Osteoblast (primary cell): ENCODE measurements around the gene SLC12A7. TPM values are rescaled to one million over a fixed set of nuclear protein-coding genes. Genes with fewer than 3 reads are reported as not detected.

ENCODE experiments used
- DNase-seq: peaks from one replicate; pipeline ENCODE4 v3.0.0; 2011; ENCODE audit warnings: low spot score, mixed read lengths; ENCODE audit not compliant: insufficient read length; ENCODE audit errors: missing footprints
- H2AFZ ChIP-seq: 2 replicates; pipeline ENCODE4 v1.6.0; 2011; ENCODE audit warnings: mild to moderate bottlenecking, low read length
- H3K27ac ChIP-seq: 2 replicates; pipeline ENCODE4 v1.5.1; 2011; ENCODE audit warnings: mild to moderate bottlenecking, low read depth, low read length, moderate library complexity
- H3K27me3 ChIP-seq: 2 replicates; pipeline ENCODE4 v1.6.0; 2012; ENCODE audit warnings: mild to moderate bottlenecking, control low read depth, inconsistent platforms, low read length, moderate library complexity; ENCODE audit not compliant: insufficient read depth
- H3K36me3 ChIP-seq: 2 replicates; pipeline ENCODE4 v1.5.1; 2011; ENCODE audit warnings: mild to moderate bottlenecking, low read length, control low read depth, moderate library complexity; ENCODE audit not compliant: insufficient read depth
- H3K4me1 ChIP-seq: 2 replicates; pipeline ENCODE4 v1.5.1; 2011; ENCODE audit warnings: mild to moderate bottlenecking, low read length, control low read depth, moderate library complexity; ENCODE audit not compliant: insufficient read depth
- H3K4me2 ChIP-seq: 2 replicates; pipeline ENCODE4 v1.6.0; 2011; ENCODE audit warnings: mild to moderate bottlenecking, low read length; ENCODE audit not compliant: insufficient read depth
- H3K4me3 ChIP-seq: fragments of 200-600 bp; sonication (generic); 3 replicates; pipeline ENCODE4 v1.5.1; 2012; ENCODE audit warnings: mild to moderate bottlenecking, low read length, inconsistent platforms; ENCODE audit not compliant: insufficient read depth
- H3K79me2 ChIP-seq: 2 replicates; pipeline ENCODE4 v1.6.0; 2012; ENCODE audit warnings: mild to moderate bottlenecking, low read length, control low read depth, inconsistent platforms; ENCODE audit not compliant: insufficient read depth
- H3K9me3 ChIP-seq: 2 replicates; pipeline ENCODE4 v1.5.1; 2011; ENCODE audit warnings: low read depth, low read length, control low read depth
- H4K20me1 ChIP-seq: 2 replicates; pipeline ENCODE4 v1.6.0; 2012; ENCODE audit warnings: mild to moderate bottlenecking, low read length, control low read depth; ENCODE audit not compliant: insufficient read depth
- CTCF ChIP-seq: IDR thresholded peaks from 2 replicates; pipeline ENCODE4 v1.5.1; 2011; ENCODE audit warnings: mild to moderate bottlenecking, low read depth, low read length, moderate library complexity; ENCODE audit errors: extremely low read depth
- total RNA-seq: library from RNA; depleted of rRNA; stranded (reverse); fragments of >200 nt; gene quantifications from 2 replicates; pipeline ENCODE4 v1.2.3, GENCODE V29; 2012

The SLC12A7 gene
- total RNA-seq, 1 donor: 6.9 TPM

DNA sequence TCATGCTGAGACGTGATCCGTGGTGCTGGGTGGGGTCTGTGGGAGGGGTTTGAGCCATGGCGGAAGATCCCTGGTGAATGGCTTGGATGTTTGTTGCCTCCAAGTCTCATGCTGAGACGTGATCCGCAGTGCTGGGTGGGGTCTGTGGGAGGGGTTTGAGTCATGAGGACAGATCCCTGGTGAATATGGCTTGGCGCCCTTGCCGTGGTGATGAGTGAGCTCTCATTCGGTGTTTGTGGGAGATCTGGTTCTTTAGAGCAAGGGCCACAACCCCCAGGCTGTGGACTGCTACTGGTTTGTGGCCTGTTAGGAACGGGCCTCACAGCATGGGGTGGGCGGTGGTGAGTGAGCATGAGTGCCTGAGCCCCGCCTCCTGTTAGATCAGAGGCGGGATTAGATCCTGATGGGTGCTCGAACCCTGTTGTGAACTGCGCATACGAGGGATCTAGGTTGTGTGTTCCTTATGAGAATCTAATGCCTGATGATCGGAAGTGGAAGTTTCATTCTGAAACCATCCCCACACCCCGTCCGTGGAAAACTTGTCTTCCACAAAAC lies 72.1 kb downstream of the SLC12A7 start:
- no peaks in the 10 kb centered on the region for H3K36me3 ChIP-seq
- no peaks in the 10 kb centered on the region for H3K27me3 ChIP-seq
- no peak overlapping the region for H2AFZ ChIP-seq
- no peaks in the 10 kb centered on the region for H4K20me1 ChIP-seq
- H3K4me1 ChIP-seq: no peaks in the 10 kb centered on the region
- H3K9me3 ChIP-seq: no peaks in the 10 kb centered on the region
- H3K27ac ChIP-seq: no peak overlapping the region
- no peaks in the 10 kb centered on the region for H3K79me2 ChIP-seq
- H3K4me2 ChIP-seq: no peak overlapping the region
- TF ChIP-seq CTCF: no peak
- H3K4me3 ChIP-seq: no peak overlapping the region
- DNase-seq: peak; percentile 38

DNA sequence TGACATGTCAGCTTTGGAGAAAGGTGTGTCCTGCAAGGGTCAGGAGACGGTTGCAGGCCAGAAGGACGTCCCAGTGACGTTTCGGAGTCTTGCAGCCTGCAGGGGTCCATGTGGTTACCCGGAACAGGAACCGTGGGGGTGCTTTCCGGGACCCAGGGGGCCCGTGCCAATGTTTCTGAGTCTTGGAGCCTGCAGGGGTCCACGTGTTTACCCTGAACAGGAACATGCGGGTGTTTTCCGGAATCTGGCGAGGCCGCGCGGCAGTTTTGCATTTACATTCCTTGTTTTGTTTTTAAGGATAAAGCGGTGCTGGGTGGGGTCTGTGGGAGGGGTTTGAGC lies 72.7 kb downstream of the SLC12A7 start:
- Histone ChIP-seq H3K9me3 (no peaks in the 10 kb centered on the region), H3K36me3 (no peaks in the 10 kb centered on the region), H3K27me3 (no peaks in the 10 kb centered on the region), H3K79me2 (no peaks in the 10 kb centered on the region), H3K4me3 (no peak overlapping the region), H3K4me1 (no peaks in the 10 kb centered on the region), H3K27ac (no peak overlapping the region), H4K20me1 (no peaks in the 10 kb centered on the region), H3K4me2 (no peak overlapping the region), H2AFZ (no peak overlapping the region)
- TF ChIP-seq CTCF: no peak
- no peak for DNase-seq

DNA sequence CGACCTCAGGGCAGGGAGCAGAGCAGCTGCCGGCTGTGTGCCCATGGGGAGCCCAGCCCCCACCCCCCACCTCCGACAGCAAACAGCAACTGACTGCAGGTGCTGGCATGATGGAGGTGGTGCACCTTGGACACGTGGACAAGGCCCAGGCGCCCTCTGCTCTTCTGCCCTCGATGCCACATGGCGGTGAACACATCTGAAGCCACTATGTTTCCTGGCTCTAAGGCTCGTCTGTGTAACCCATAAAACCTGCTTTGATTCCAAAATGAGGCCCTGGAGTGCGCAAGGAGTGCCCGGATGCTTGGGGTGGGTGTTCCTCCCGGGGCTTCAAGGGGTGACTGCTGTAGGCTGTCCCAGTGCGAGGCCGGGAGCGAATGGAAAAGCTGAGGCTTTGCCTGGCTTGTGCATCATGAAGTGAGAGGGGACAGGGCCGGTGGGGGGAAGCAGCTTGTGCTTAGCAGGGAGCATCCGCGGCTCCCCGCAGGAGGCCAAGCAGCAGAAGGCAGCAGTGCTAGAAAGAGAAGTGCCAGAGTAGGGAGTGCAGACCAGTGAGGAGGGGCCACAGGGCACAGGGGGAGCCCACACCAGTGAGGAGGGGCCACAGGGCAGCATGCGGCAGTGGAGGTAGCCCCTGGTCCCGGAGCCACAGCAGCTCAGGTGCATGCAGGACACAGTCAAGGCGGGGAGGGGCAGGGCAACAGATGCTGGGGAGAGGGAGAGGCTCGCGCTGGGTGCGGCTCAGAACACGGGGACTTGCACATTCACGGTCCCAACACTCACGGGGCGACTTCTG lies 73.2 kb downstream of the SLC12A7 start:
- no peak for TF ChIP-seq CTCF
- Histone ChIP-seq H3K79me2 (no peaks in the 10 kb centered on the region), H3K4me1 (no peaks in the 10 kb centered on the region), H3K4me2 (no peak overlapping the region), H3K36me3 (no peaks in the 10 kb centered on the region), H2AFZ (no peak overlapping the region), H3K9me3 (no peaks in the 10 kb centered on the region), H3K4me3 (no peak overlapping the region), H3K27ac (no peak overlapping the region), H4K20me1 (no peaks in the 10 kb centered on the region), H3K27me3 (no peaks in the 10 kb centered on the region)
- DNase-seq: peak; percentile 80

GRCh38 chr5:1037671-1038416 lies 74.0 kb downstream of the SLC12A7 start:
- no peak for TF ChIP-seq CTCF
- Histone ChIP-seq H4K20me1 (no peaks in the 10 kb centered on the region), H3K4me1 (no peaks in the 10 kb centered on the region), H3K79me2 (no peaks in the 10 kb centered on the region), H3K36me3 (no peaks in the 10 kb centered on the region), H2AFZ (no peak overlapping the region), H3K27ac (no peak overlapping the region), H3K27me3 (no peaks in the 10 kb centered on the region), H3K4me2 (no peak overlapping the region), H3K9me3 (no peaks in the 10 kb centered on the region), H3K4me3 (no peak overlapping the region)
- DNase-seq: peak; percentile 31
